Measurements from ENCODE around the gene LRCOL1.

GRCh38 chr12:132560364-132560613 lies 50.1 kb downstream of the LRCOL1 start:
- TF ChIP-seq POLR2A (IDR thresholded peaks at IDR 0.05; ENCODE audit: low read depth, low read length) (no peak), POLR2AphosphoS5 (IDR thresholded peaks at IDR 0.05; ENCODE audit: low read depth, low read length) (no peak), TAF1 (IDR thresholded peaks at IDR 0.05; ENCODE audit: low read depth, low read length) (no peak), PAX5 (IDR thresholded peaks at IDR 0.05; ENCODE audit: insufficient read depth, low read length, severe bottlenecking) (no peak), SPI1 (IDR thresholded peaks at IDR 0.05; ENCODE audit: low read depth, low read length) (no peak)
